NCI-H146 treated with DMSO at 0.1 percent for 48 hours (cell line): ENCODE data around the gene LCN6.

Experiments used
- DNase-seq: peaks from one replicate; lab custom pipeline; 2025; ENCODE audit not compliant: unreplicated experiment; lab: John Stamatoyannopoulos, UW

The LCN6 gene

GRCh38 chr9:136694163-136694871 is 54.0 kb downstream of the LCN6 start:
- no peak for DNase-seq
